T-cell (primary cell): ENCODE results near the gene WDR20. TPM values are rescaled to one million over a fixed set of nuclear protein-coding genes. Genes with fewer than 3 reads are reported as not detected.

Experiments
- ATAC-seq, 4 experiments: fragments of 200-7000 bp in 3 of 4; fragments of 150-1000 bp in 1 of 4; cut with Tn5 transposase; replicated peaks in 1 of 4; 1 replicate in 3 of 4; 2 replicates in 1 of 4; pipeline ENCODE4 v1.10.0; 2021; ENCODE audit warnings: moderate library complexity in 3 of 4, mild to moderate bottlenecking in 2 of 4, moderate number of reproducible peaks in 1 of 4
- CTCF ChIA-PET, 2 donors: fragments of 300-600 bp; sonication (Branson Sonifier 250); formaldehyde crosslinking; loops; one replicate each; lab custom pipeline; 2022; ENCODE audit warnings: antibody characterized with exemption in 2 of 2; lab: Charles Lee
- POLR2A ChIA-PET, 2 donors: fragments of 300-600 bp; sonication (Branson Sonifier 250); formaldehyde crosslinking; loops; one replicate each; lab custom pipeline; 2022; ENCODE audit warnings: antibody characterized with exemption in 2 of 2; lab: Charles Lee
- DNase-seq, 35 experiments: peaks; one replicate each; pipeline versions ENCODE4 v3.0.0 to v3.0.0-alpha.2; 2013 to 2023
- H3K27ac ChIP-seq: one replicate; pipeline ENCODE4 v1.5.1; 2013; ENCODE audit warnings: low read length
- H3K27me3 ChIP-seq, 2 experiments: replicated peaks in 1 of 2; 1 replicate in 1 of 2; 2 replicates in 1 of 2; pipeline versions ENCODE4 v1.6.1 to v1.7.0; 2013; ENCODE audit warnings: low read length in 1 of 2, mixed read lengths in 1 of 2; ENCODE audit not compliant: control insufficient read depth in 2 of 2, insufficient read depth in 2 of 2; ENCODE audit errors: extremely low read depth in 1 of 2
- H3K36me3 ChIP-seq, 2 donors: 1 replicate in 1 of 2; 2 replicates in 1 of 2; pipeline versions ENCODE4 v1.6.1 to v1.7.0; 2013; ENCODE audit warnings: low read length in 1 of 2; ENCODE audit not compliant: control insufficient read depth in 2 of 2, insufficient read depth in 1 of 2; ENCODE audit errors: extremely low read depth in 1 of 2
- H3K4me1 ChIP-seq, 2 experiments: 1 replicate in 1 of 2; 2 replicates in 1 of 2; pipeline versions ENCODE4 v1.6.1 to v1.7.0; 2013; ENCODE audit warnings: low read length in 2 of 2, mixed read lengths in 1 of 2; ENCODE audit not compliant: insufficient read depth in 2 of 2, control insufficient read depth in 1 of 2; ENCODE audit errors: extremely low read depth in 1 of 2
- H3K4me3 ChIP-seq, 2 donors: 1 replicate in 1 of 2; 2 replicates in 1 of 2; pipeline versions ENCODE4 v1.5.1 to v1.7.0; 2013; ENCODE audit warnings: mild to moderate bottlenecking in 2 of 2, low read length in 1 of 2, moderate library complexity in 1 of 2; ENCODE audit not compliant: control insufficient read depth in 1 of 2; ENCODE audit errors: extremely low read depth in 1 of 2
- H3K9me3 ChIP-seq: 2 replicates; pipeline ENCODE4 v1.7.0; 2013
- H3K27ac Mint-ChIP-seq, 2 donors: one replicate each; pipeline ENCODE4 v1.8.0; 2020 to 2021; ENCODE audit warnings: mild to moderate bottlenecking in 2 of 2, mixed read lengths in 2 of 2
- H3K27me3 Mint-ChIP-seq, 2 donors: one replicate each; pipeline ENCODE4 v1.8.0; 2021 to 2022; ENCODE audit warnings: mixed read lengths in 2 of 2
- H3K36me3 Mint-ChIP-seq: one replicate; pipeline ENCODE4 v1.8.0; 2021; ENCODE audit warnings: mixed read lengths
- H3K4me1 Mint-ChIP-seq, 3 donors: one replicate each; pipeline ENCODE4 v1.8.0; 2020 to 2022; ENCODE audit warnings: mixed read lengths in 3 of 3, mild to moderate bottlenecking in 1 of 3
- H3K4me3 Mint-ChIP-seq, 3 donors: one replicate each; pipeline ENCODE4 v1.8.0; 2020 to 2022; ENCODE audit warnings: mild to moderate bottlenecking in 3 of 3, mixed read lengths in 3 of 3, moderate library complexity in 3 of 3
- H3K9me3 Mint-ChIP-seq, 3 donors: one replicate each; pipeline ENCODE4 v1.8.0; 2020 to 2022; ENCODE audit warnings: mixed read lengths in 3 of 3
- WGBS: methylation state at CpG from one replicate; pipeline ENCODE4 v1.1.5; 2013; ENCODE audit warnings: missing lambda C conversion rate; ENCODE audit not compliant: insufficient coverage; 5-methylcytosine and 5-hydroxymethylcytosine counted together
- total RNA-seq, 35 experiments: library from RNA in 6 of 35; stranded (reverse) in 6 of 35; fragments of 120-200 nt in 1 of 35; gene quantifications; one replicate each; pipeline versions ENCODE4 v1.2.1 to v1.2.4 and lab custom pipeline; 2013 to 2026

The WDR20 gene
- total RNA-seq, 5 donors from 2014 or later (not counting 1 experiment from before 2014, with no cell fraction given), result 38.9 to 53.1 (median 49.5) TPM

GRCh38 chr14:102189874-102190273 is 50.2 kb downstream of the WDR20 start:
- POLR2A ChIA-PET, result interaction anchor here in 1 of 2 donors (0.6 kb wide), 1 partner anchor 12 kb away, joined by 4 read pairs; no protein-coding TSS in a partner anchor
- Mint-ChIP-seq H3K27me3 (no peaks in the 10 kb centered on the region), H3K36me3 (peaks cover 1% of the 10 kb centered on the region), H3K4me1 (peaks cover 33 to 56% (median 55%) of the 10 kb centered on the region in 3 donors), H3K27ac (no peak overlapping the region), H3K9me3 (no peaks in the 10 kb centered on the region), H3K4me3 (no peak overlapping the region)
- H3K4me3 ChIP-seq, result no peak overlapping the region
- H3K27me3 ChIP-seq, result no peaks in the 10 kb centered on the region
- DNase-seq, result no peak
- H3K4me1 ChIP-seq, result peaks cover 0 to 9% of the 10 kb centered on the region in 2 experiments
- H3K36me3 ChIP-seq, result peaks cover 0 to under 1% of the 10 kb centered on the region in 2 donors
- 100% methylated on average over 5 of the region's 5 CpGs for WGBS
- no peak for ATAC-seq
- CTCF ChIA-PET, result no interaction called here
- H3K27ac ChIP-seq, result no peak overlapping the region
- no peaks in the 10 kb centered on the region for H3K9me3 ChIP-seq

DNA sequence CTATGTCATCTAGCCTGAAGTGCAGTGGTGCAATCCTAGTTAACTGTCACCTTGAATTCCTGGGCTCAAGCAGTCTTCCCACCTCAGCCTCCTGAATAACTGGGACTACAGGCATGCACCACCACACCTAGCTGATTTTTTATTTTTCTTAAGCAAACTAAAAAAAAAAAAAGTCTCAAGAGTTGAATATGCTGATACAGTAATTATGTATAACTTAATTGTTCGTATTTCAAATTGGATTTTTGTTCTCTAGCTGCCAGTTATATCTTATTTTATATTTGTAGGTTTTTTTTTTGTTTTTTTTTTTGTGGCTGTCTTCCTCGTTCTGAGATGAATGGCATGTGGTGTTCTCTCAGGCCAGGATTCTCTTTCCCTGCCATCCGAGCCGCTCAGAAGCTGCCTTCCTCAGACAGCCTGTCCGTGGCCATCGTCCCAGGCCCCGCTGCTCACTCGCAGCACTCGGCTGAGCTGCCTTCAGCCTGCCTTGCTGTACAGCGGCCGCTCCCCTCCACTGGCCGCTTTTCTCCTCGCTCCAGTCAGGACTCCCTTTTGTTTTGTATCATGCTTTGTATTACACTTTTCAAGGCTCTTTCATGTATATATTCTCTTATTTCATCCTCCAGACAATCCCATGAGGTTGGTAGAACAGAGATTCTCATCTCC is 53.3 kb downstream of the WDR20 start:
- H3K27ac Mint-ChIP-seq, result peak overlapping the region in 1 of 2 donors; percentile 44
- Histone ChIP-seq H3K27me3 (no peaks in the 10 kb centered on the region), H3K4me3 (no peak overlapping the region), H3K4me1 (peaks cover 0 to 9% of the 10 kb centered on the region in 2 experiments), H3K9me3 (no peaks in the 10 kb centered on the region), H3K36me3 (peaks cover 0 to 30% of the 10 kb centered on the region in 2 donors), H3K27ac (no peak overlapping the region)
- CTCF ChIA-PET, result interaction anchor here in 1 of 2 donors (0.6 to 0.7 kb wide), 2 partner anchors 36 to 90 kb away, joined by 4 to 5 read pairs; no protein-coding TSS in a partner anchor
- ATAC-seq, result no peak
- POLR2A ChIA-PET, result interaction anchor here in 1 of 2 donors (0.7 kb wide), 1 partner anchor 200 kb away, joined by 3 read pairs; no protein-coding TSS in a partner anchor
- WGBS, result 98% methylated on average over 8 of the region's 13 CpGs
- no peak for DNase-seq
- peaks cover 43 to 55% (median 53%) of the 10 kb centered on the region in 3 donors for H3K4me1 Mint-ChIP-seq
- no peaks in the 10 kb centered on the region for H3K27me3 Mint-ChIP-seq
- peaks cover 27% of the 10 kb centered on the region for H3K36me3 Mint-ChIP-seq
- H3K9me3 Mint-ChIP-seq, result no peaks in the 10 kb centered on the region
- no peak overlapping the region for H3K4me3 Mint-ChIP-seq

- Histone ChIP-seq H3K4me3 (no peak overlapping the region), H3K27ac (no peak overlapping the region), H3K36me3 (peaks cover 8 to 45% of the 10 kb centered on the region in 2 donors), H3K9me3 (no peaks in the 10 kb centered on the region), H3K4me1 (peaks cover under 1 to 14% of the 10 kb centered on the region in 2 experiments), H3K27me3 (no peaks in the 10 kb centered on the region)
- H3K4me1 Mint-ChIP-seq, result peaks cover 59 to 68% (median 65%) of the 10 kb centered on the region in 3 donors
- DNase-seq (no peak), ATAC-seq (no peak)
- peaks cover 42% of the 10 kb centered on the region for H3K36me3 Mint-ChIP-seq
- H3K4me3 Mint-ChIP-seq, result no peak overlapping the region
- CTCF ChIA-PET, result no interaction called here
- peak overlapping the region in 1 of 2 donors; percentile 22 for H3K27ac Mint-ChIP-seq
- no CpG with 5 or more reads among the region's 4 CpGs for WGBS
- H3K27me3 Mint-ChIP-seq, result no peaks in the 10 kb centered on the region
- POLR2A ChIA-PET, result no interaction called here
- H3K9me3 Mint-ChIP-seq, result no peaks in the 10 kb centered on the region
These were observed 55.2 kb downstream of the WDR20 start for GRCh38 chr14:102194856-102195255.

- DNase-seq (no peak), ATAC-seq (no peak)
- Histone ChIP-seq H3K9me3 (no peaks in the 10 kb centered on the region), H3K27me3 (no peaks in the 10 kb centered on the region), H3K36me3 (peaks cover 8 to 48% of the 10 kb centered on the region in 2 donors), H3K27ac (no peak overlapping the region), H3K4me3 (no peak overlapping the region), H3K4me1 (peaks cover 3 to 19% of the 10 kb centered on the region in 2 experiments)
- Mint-ChIP-seq H3K36me3 (peaks cover 42% of the 10 kb centered on the region), H3K4me1 (peaks cover 61 to 72% (median 68%) of the 10 kb centered on the region in 3 donors), H3K9me3 (no peaks in the 10 kb centered on the region), H3K27ac (no peak overlapping the region), H3K27me3 (no peaks in the 10 kb centered on the region), H3K4me3 (no peak overlapping the region)
- WGBS, result 100% methylated on average over 1 of the region's 1 CpG
- POLR2A ChIA-PET, result no interaction called here
- CTCF ChIA-PET, result no interaction called here
These were observed 55.7 kb downstream of the WDR20 start for GRCh38 chr14:102195446-102195845.

DNA sequence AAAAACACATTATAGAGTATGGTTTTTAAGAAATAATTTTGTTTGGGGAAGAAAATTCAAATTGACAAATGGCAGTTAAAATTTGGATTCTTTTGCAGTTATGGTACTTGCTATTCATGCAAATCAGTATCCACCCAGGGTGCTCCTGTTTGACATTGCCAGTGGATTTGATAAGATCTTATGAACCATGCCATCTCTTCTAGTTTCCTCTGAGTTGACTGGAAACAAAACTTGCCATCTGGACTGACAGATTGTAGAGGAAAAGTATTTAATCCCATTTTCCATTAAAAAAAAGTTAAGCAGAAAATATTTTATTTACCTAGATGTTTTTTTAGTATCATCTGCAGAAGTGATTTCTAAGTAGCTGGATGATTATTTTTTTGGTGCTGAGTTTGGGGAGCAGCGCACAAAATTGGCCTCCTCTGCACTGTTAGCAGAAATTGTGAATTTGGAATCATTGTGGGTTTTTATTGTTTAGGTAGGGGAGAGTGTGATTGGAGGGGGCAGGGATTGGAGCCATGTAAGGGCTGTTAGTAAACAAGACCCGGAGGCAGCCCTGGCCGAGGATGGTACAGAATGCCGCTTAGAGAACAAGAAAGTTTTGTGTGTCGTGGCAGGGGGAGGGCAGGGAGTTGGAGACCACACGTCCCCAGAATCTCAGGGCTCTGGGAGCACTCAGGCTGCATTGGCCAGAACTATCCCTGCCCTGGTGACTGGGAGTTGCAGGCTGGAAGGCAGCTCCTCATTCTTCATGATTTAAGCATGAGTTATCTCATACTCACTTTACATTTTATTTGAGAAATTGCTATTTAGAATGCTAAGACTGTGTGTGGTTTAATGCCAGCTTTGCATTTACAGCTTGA is 56.6 kb downstream of the WDR20 start:
- H3K4me3 Mint-ChIP-seq, result no peak overlapping the region
- Histone ChIP-seq H3K4me3 (no peak overlapping the region), H3K4me1 (peaks cover 9 to 20% of the 10 kb centered on the region in 2 experiments), H3K27ac (no peak overlapping the region), H3K36me3 (peaks cover 8 to 48% of the 10 kb centered on the region in 2 donors), H3K9me3 (no peaks in the 10 kb centered on the region), H3K27me3 (no peaks in the 10 kb centered on the region)
- DNase-seq (no peak), ATAC-seq (no peak)
- 100% methylated on average over 4 of the region's 6 CpGs for WGBS
- peaks cover 42% of the 10 kb centered on the region for H3K36me3 Mint-ChIP-seq
- ChIA-PET POLR2A (interaction anchor here in 1 of 2 donors (0.5 kb wide), 1 partner anchor 140 kb away, joined by 4 read pairs; no protein-coding TSS in a partner anchor), CTCF (interaction anchor here in 1 of 2 donors (0.5 kb wide), 1 partner anchor 421 kb away, joined by 3 read pairs; no protein-coding TSS in a partner anchor)
- no peaks in the 10 kb centered on the region for H3K9me3 Mint-ChIP-seq
- no peaks in the 10 kb centered on the region for H3K27me3 Mint-ChIP-seq
- peaks cover 69 to 77% (median 72%) of the 10 kb centered on the region in 3 donors for H3K4me1 Mint-ChIP-seq
- H3K27ac Mint-ChIP-seq, result peak overlapping the region; percentile 12 to 25

DNA sequence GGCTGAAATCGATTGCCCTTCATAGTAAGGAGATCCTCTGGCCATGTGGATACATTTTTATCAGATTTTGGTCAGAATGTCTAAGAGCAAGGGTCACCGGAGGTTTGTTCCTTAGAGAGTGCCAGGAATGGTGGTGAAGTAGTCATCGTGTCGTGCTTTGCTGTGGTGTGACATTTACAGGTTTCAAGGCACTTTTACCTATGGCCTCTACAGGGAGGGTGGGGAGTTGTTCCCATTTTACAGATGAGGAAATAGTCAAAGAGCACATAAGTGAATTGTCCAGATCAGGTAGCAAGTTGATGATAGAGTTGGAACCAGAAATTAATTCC is 57.2 kb downstream of the WDR20 start:
- Mint-ChIP-seq H3K4me1 (peaks cover 74 to 80% (median 75%) of the 10 kb centered on the region in 3 donors), H3K36me3 (peaks cover 42% of the 10 kb centered on the region), H3K9me3 (no peaks in the 10 kb centered on the region), H3K27ac (peak overlapping the region; percentile 12 to 17), H3K27me3 (no peaks in the 10 kb centered on the region), H3K4me3 (no peak overlapping the region)
- CTCF ChIA-PET, result no interaction called here
- Histone ChIP-seq H3K36me3 (peaks cover 8 to 48% of the 10 kb centered on the region in 2 donors), H3K27ac (no peak overlapping the region), H3K27me3 (no peaks in the 10 kb centered on the region), H3K4me3 (no peak overlapping the region), H3K4me1 (peaks cover 9 to 24% of the 10 kb centered on the region in 2 experiments), H3K9me3 (no peaks in the 10 kb centered on the region)
- no peak for DNase-seq
- ATAC-seq, result no peak
- POLR2A ChIA-PET, result interaction anchor here in 1 of 2 donors (0.5 kb wide), 1 partner anchor 139 kb away, joined by 4 read pairs; no protein-coding TSS in a partner anchor
- 75% methylated on average over 2 of the region's 4 CpGs for whole genome bisulfite sequencing
